Type B pancreatic cell (in vitro differentiated cells): ENCODE data around the gene SPIRE1. TPM values are rescaled to one million over a fixed set of nuclear protein-coding genes. Genes with fewer than 3 reads are reported as not detected.
"Not testable (repeated sequence)": the region's sequence is repeated elsewhere in the genome, so short reads cannot be mapped to it uniquely, and the experiment has no call there.

Experiments used
- DNase-seq: peaks from one replicate; pipeline ENCODE4 v3.0.0; 2021; ENCODE audit warnings: mixed read lengths; ENCODE audit not compliant: unreplicated experiment; ENCODE audit errors: extremely low spot score
- H3K27ac Mint-ChIP-seq: 2 replicates; pipeline ENCODE4 v1.8.0; 2021; ENCODE audit warnings: mild to moderate bottlenecking, mixed read lengths
- H3K27me3 Mint-ChIP-seq: 2 replicates; pipeline ENCODE4 v1.8.0; 2021; ENCODE audit warnings: mixed read lengths
- H3K36me3 Mint-ChIP-seq: 2 replicates; pipeline ENCODE4 v1.8.0; 2021; ENCODE audit warnings: mixed read lengths
- H3K4me1 Mint-ChIP-seq: one replicate; pipeline ENCODE4 v1.8.0; 2021; ENCODE audit warnings: mixed read lengths; ENCODE audit not compliant: unreplicated experiment
- H3K4me3 Mint-ChIP-seq: 2 replicates; pipeline ENCODE4 v1.8.0; 2021; ENCODE audit warnings: mild to moderate bottlenecking, mixed read lengths
- H3K9me3 Mint-ChIP-seq: 2 replicates; pipeline ENCODE4 v1.8.0; 2021; ENCODE audit warnings: mixed read lengths
- CTCF ChIP-seq: fragments of 200-600 bp; sonication (generic); conservative IDR thresholded peaks from 2 replicates; pipeline ENCODE4 v1.5.0; 2021; ENCODE audit warnings: antibody characterized with exemption, mild to moderate bottlenecking
- total RNA-seq: library from RNA; stranded (reverse); gene quantifications from 2 replicates; pipeline ENCODE4 v1.2.1, GENCODE V29; 2021; ENCODE audit warnings: low replicate concordance

SPIRE1 gene
- total RNA-seq, 1 donor from 2014 or later, result 25.2 TPM

DNA sequence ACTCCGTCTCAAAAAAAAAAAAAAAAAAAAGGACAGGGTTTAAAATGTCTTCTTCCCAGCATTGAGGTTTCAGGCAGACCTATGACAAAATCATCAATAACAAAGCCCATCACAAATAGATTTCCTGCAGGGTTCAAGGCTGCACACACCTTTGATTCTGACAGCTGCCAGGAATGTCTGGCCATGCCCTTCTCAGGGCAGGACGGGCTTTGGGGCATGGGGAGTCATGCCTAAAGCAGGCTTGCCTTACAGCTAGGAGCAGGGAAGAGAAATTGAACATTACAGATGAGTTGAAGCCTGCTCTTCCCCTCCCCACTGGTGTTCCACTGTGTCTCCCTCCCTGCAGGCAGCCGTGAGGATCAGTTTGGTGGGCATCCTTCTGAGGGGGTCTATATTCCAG is 246.5 kb downstream of the SPIRE1 start:
- Mint-ChIP-seq H3K27ac (no peak overlapping the region), H3K4me3 (no peak overlapping the region), H3K36me3 (no peaks in the 10 kb centered on the region), H3K27me3 (peaks cover 7% of the 10 kb centered on the region), H3K9me3 (no peaks in the 10 kb centered on the region), H3K4me1 (peaks cover 27% of the 10 kb centered on the region)
- DNase-seq, result no peak
- TF ChIP-seq CTCF, result no peak

- not testable (repeated sequence) for H3K27ac Mint-ChIP-seq, H3K36me3 Mint-ChIP-seq, H3K4me3 Mint-ChIP-seq, DNase-seq, H3K9me3 Mint-ChIP-seq
- H3K4me1 Mint-ChIP-seq, result peaks cover 26% of the 10 kb centered on the region
- peaks cover 14% of the 10 kb centered on the region for H3K27me3 Mint-ChIP-seq
Observed at GRCh38 chr18:12410747-12411146, 247.2 kb downstream of the SPIRE1 start.

- H3K27ac Mint-ChIP-seq, result peak overlapping the region; percentile 67
- peak overlapping the region; percentile 57 for H3K4me3 Mint-ChIP-seq
- no peak for TF ChIP-seq CTCF
- H3K36me3 Mint-ChIP-seq, result no peaks in the 10 kb centered on the region
- no peaks in the 10 kb centered on the region for H3K9me3 Mint-ChIP-seq
- peaks cover 22% of the 10 kb centered on the region for H3K4me1 Mint-ChIP-seq
- DNase-seq, result no peak
- peaks cover 21% of the 10 kb centered on the region for H3K27me3 Mint-ChIP-seq
Observed at GRCh38 chr18:12410081-12410481, 247.8 kb downstream of the SPIRE1 start.

GRCh38 chr18:12409469-12409868 is 248.4 kb downstream of the SPIRE1 start:
- peak overlapping the region; percentile 57 for H3K4me3 Mint-ChIP-seq
- no peak for TF ChIP-seq CTCF
- peaks cover 24% of the 10 kb centered on the region for H3K27me3 Mint-ChIP-seq
- H3K4me1 Mint-ChIP-seq, result peaks cover 22% of the 10 kb centered on the region
- no peaks in the 10 kb centered on the region for H3K36me3 Mint-ChIP-seq
- H3K27ac Mint-ChIP-seq, result no peak overlapping the region
- DNase-seq, result no peak
- H3K9me3 Mint-ChIP-seq, result no peaks in the 10 kb centered on the region

- H3K27me3 Mint-ChIP-seq, result peaks cover 32% of the 10 kb centered on the region
- no peak for TF ChIP-seq CTCF
- DNase-seq, result no peak
- H3K9me3 Mint-ChIP-seq, result no peaks in the 10 kb centered on the region
- H3K27ac Mint-ChIP-seq, result peak overlapping the region; percentile 48
- H3K4me3 Mint-ChIP-seq, result peak overlapping the region; percentile 86
- no peaks in the 10 kb centered on the region for H3K36me3 Mint-ChIP-seq
- peaks cover 18% of the 10 kb centered on the region for H3K4me1 Mint-ChIP-seq
Observed at GRCh38 chr18:12408247-12408869, 249.5 kb downstream of the SPIRE1 start.

GRCh38 chr18:12406371-12407111 is 251.4 kb downstream of the SPIRE1 start:
- peaks cover 41% of the 10 kb centered on the region for H3K27me3 Mint-ChIP-seq
- no peak for TF ChIP-seq CTCF
- H3K4me3 Mint-ChIP-seq, result peak overlapping the region; percentile 79
- no peak for DNase-seq
- no peaks in the 10 kb centered on the region for H3K36me3 Mint-ChIP-seq
- H3K4me1 Mint-ChIP-seq, result peaks cover 18% of the 10 kb centered on the region
- H3K9me3 Mint-ChIP-seq, result no peaks in the 10 kb centered on the region
- H3K27ac Mint-ChIP-seq, result peak overlapping the region; percentile 70
